CD4-positive, alpha-beta memory T cell (primary cell): ENCODE data around the gene AFMID. TPM values are rescaled to one million over a fixed set of nuclear protein-coding genes. Genes with fewer than 3 reads are reported as not detected.

ENCODE experiments used
- CTCF ChIA-PET: fragments of 350-600 bp; sonication (Branson Sonifier 250); formaldehyde crosslinking; loops from one replicate; lab custom pipeline; 2021; ENCODE audit warnings: inconsistent platforms; ENCODE audit not compliant: partially characterized antibody; lab: Charles Lee
- POLR2A ChIA-PET: fragments of 350-600 bp; sonication (Branson Sonifier 250); formaldehyde crosslinking; loops from one replicate; lab custom pipeline; 2021; ENCODE audit not compliant: partially characterized antibody; lab: Charles Lee
- DNase-seq, 5 donors: peaks; one replicate each; pipeline versions ENCODE4 v3.0.0 to v3.0.0-alpha.2; 2020 to 2022; ENCODE audit warnings: mixed read lengths in 1 of 5
- H3K27ac ChIP-seq: one replicate; pipeline ENCODE4 v1.7.0; 2013; ENCODE audit warnings: low read depth, low read length
- H3K27me3 ChIP-seq: 2 replicates; pipeline ENCODE4 v1.7.0; 2013; ENCODE audit warnings: mild to moderate bottlenecking, low read length, moderate library complexity; ENCODE audit not compliant: insufficient read depth
- H3K36me3 ChIP-seq: 2 replicates; pipeline ENCODE4 v1.7.0; 2013; ENCODE audit warnings: mild to moderate bottlenecking, low read length, moderate library complexity; ENCODE audit not compliant: insufficient read depth
- H3K4me1 ChIP-seq: 2 replicates; pipeline ENCODE4 v1.7.0; 2013; ENCODE audit warnings: mild to moderate bottlenecking, low read length, moderate library complexity; ENCODE audit not compliant: insufficient read depth
- H3K4me3 ChIP-seq, 2 donors: one replicate each; pipeline ENCODE4 v1.7.0; 2013; ENCODE audit warnings: low read length in 2 of 2, mild to moderate bottlenecking in 1 of 2
- H3K9me3 ChIP-seq, 2 donors: one replicate each; pipeline ENCODE4 v1.7.0; 2013; ENCODE audit warnings: low read length in 2 of 2, control low read depth in 1 of 2; ENCODE audit not compliant: control insufficient read depth in 1 of 2
- H3K27ac Mint-ChIP-seq, 7 donors: one replicate each; pipeline ENCODE4 v1.8.0; 2020 to 2021; ENCODE audit warnings: mixed read lengths in 7 of 7, mild to moderate bottlenecking in 6 of 7, inconsistent platforms in 3 of 7, moderate library complexity in 3 of 7
- H3K27me3 Mint-ChIP-seq, 2 donors: one replicate each; pipeline ENCODE4 v1.8.0; 2020 to 2021; ENCODE audit warnings: mixed read lengths in 2 of 2
- H3K36me3 Mint-ChIP-seq, 2 donors: one replicate each; pipeline ENCODE4 v1.8.0; 2020 to 2021; ENCODE audit warnings: mixed read lengths in 2 of 2, inconsistent platforms in 1 of 2, mild to moderate bottlenecking in 1 of 2
- H3K4me1 Mint-ChIP-seq, 4 donors: one replicate each; pipeline ENCODE4 v1.8.0; 2020 to 2021; ENCODE audit warnings: mixed read lengths in 4 of 4, mild to moderate bottlenecking in 1 of 4
- H3K4me3 Mint-ChIP-seq, 8 donors: one replicate each; pipeline ENCODE4 v1.8.0; 2020 to 2021; ENCODE audit warnings: mixed read lengths in 8 of 8, mild to moderate bottlenecking in 7 of 8, moderate library complexity in 6 of 8, inconsistent platforms in 3 of 8
- H3K9me3 Mint-ChIP-seq, 8 donors: one replicate each; pipeline ENCODE4 v1.8.0; 2020 to 2021; ENCODE audit warnings: mixed read lengths in 8 of 8, mild to moderate bottlenecking in 5 of 8, inconsistent platforms in 3 of 8, moderate library complexity in 1 of 8
- intact Hi-C: fragments of 100-400 bp; cut with micrococcal nuclease; formaldehyde crosslinking; loops from one replicate; pipeline ENCODE4 v1.15.1; 2023
- polyA plus RNA-seq, 2 donors: library from polyadenylated mRNA; unstranded; fragments of 300-500 nt; fragmentation: Illumina TruSeq; gene quantifications; one replicate each; pipeline ENCODE4 v1.2.3, GENCODE V29; 2021
- total RNA-seq, 2 experiments: library from RNA; stranded (reverse); gene quantifications; one replicate each; pipeline ENCODE4 v1.2.3, GENCODE V29; 2021

AFMID gene
- total and polyA plus RNA-seq, 4 experiments from 2014 or later: 2.2 to 3.8 (median 3.6) TPM; not detected in 1

DNA sequence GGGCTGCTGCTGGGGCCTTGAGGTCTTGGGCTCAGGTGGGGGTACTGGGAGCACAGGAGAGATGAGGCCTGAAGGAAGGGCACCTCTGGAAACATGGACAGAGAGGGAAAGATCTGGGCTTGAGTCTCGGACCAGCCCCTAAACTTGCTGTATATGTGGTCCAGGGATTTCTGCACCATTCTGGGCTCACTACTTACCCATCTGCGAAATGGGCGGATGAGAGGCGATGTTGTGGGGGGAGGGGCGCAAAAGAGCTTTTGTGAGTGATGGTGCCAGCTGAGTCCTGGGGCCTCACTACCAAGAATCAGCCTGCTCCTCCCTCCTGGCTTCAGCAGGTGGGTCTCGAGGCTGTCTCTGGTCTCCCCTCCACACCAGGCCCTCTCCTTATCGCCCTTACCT is 40.7 kb upstream of the AFMID start:
- Histone ChIP-seq H3K36me3 (peaks cover 13% of the 10 kb centered on the region), H3K27ac (no peak overlapping the region), H3K4me1 (peaks cover 43% of the 10 kb centered on the region), H3K4me3 (no peak overlapping the region), H3K27me3 (no peaks in the 10 kb centered on the region), H3K9me3 (no peaks in the 10 kb centered on the region)
- Mint-ChIP-seq H3K36me3 (peaks cover 4% of the 10 kb centered on the region in 2 donors), H3K9me3 (peaks cover 0 to 2% (median 0%) of the 10 kb centered on the region in 8 donors), H3K4me1 (peaks cover 7 to 39% (median 20%) of the 10 kb centered on the region in 4 donors), H3K4me3 (no peak overlapping the region), H3K27ac (peak overlapping the region in 1 of 7 donors; percentile 57), H3K27me3 (no peaks in the 10 kb centered on the region)
- POLR2A ChIA-PET: interaction anchor here (0.8 to 20.9 kb wide), 3 partner anchors 8 to 22 kb away, joined by 4 to 1172 read pairs (median 8); partner anchors contain the start of genes TMC6 and TMC8
- DNase-seq: no peak
- intact Hi-C loops: no loop called here
- CTCF ChIA-PET: no interaction called here

DNA sequence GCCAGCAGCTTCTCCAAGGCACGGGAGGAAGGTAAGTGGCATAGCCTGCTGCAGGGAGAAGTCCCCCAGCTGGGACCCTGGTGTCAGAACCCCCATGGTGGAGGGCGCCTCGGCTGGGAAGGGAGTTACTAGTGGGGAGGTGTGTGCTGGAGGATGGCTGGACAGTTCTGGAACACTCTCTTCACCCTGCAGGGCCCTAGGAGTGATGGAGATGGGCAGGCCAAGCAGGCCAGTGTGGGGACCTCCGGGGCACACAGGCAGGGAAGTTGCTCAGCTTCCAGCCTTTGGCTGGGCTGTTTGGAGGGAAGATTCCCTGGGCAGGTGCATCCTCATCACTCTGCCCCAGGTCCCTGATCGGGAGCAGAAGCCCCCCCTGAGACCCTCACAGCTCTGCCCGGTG is 40.3 kb upstream of the AFMID start:
- no peaks in the 10 kb centered on the region for H3K9me3 ChIP-seq
- peaks cover 39% of the 10 kb centered on the region for H3K4me1 ChIP-seq
- peaks cover 8% of the 10 kb centered on the region for H3K36me3 ChIP-seq
- ChIA-PET CTCF (no interaction called here), POLR2A (interaction anchor here (0.8 to 20.9 kb wide), 4 partner anchors 9 to 22 kb away, joined by 4 to 1172 read pairs (median 6); partner anchors contain the start of genes TMC6 and TMC8)
- Mint-ChIP-seq H3K27me3 (no peaks in the 10 kb centered on the region), H3K4me1 (peaks cover 7 to 35% (median 19%) of the 10 kb centered on the region in 4 donors), H3K9me3 (peaks cover 0 to 2% (median 0%) of the 10 kb centered on the region in 8 donors), H3K27ac (peak overlapping the region in 1 of 7 donors; percentile 53), H3K4me3 (no peak overlapping the region), H3K36me3 (peaks cover 3 to 4% of the 10 kb centered on the region in 2 donors)
- H3K4me3 ChIP-seq: no peak overlapping the region
- intact Hi-C loops: no loop called here
- no peak for DNase-seq
- H3K27me3 ChIP-seq: no peaks in the 10 kb centered on the region
- no peak overlapping the region for H3K27ac ChIP-seq

DNA sequence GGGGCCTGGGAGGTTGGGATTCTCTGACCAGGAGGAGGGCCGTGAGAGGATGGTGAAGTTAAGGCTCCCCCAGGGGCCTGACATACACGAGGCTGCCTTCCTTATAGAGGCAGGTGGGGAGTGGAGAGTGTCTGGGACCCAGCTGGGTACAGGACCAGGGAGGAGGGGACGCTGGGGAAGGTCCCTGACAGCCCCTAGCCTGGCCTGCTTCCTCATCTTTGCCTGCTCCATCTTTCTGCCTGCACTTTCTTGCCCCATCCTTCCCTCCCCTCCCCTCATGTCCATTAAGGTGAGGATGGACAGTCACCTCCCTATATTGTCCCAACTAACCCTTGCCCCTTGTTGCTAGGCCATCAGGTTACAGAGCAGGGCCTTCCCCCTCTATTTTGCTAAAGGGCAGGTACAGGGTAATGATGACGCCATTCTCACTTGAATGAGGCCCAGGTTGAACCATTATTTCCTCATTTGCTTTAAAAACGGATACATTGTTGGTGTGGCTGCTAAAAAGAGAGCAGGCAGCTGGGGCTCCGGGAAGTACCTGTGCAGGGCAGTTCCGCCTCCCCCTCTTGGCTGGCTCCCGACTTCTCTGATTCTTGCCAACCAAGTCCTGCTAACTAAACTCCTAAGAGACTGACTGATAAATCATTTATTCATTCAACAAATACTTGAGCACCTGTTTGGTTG is 39.7 kb upstream of the AFMID start:
- no peak for DNase-seq
- Mint-ChIP-seq H3K4me1 (peaks cover 5 to 30% (median 18%) of the 10 kb centered on the region in 4 donors), H3K9me3 (peaks cover 0 to 2% (median 0%) of the 10 kb centered on the region in 8 donors), H3K27me3 (no peaks in the 10 kb centered on the region), H3K27ac (peak overlapping the region; percentile 12 to 81 (median 53)), H3K4me3 (peak overlapping the region in 1 of 8 donors; percentile 15), H3K36me3 (peaks cover 2 to 3% of the 10 kb centered on the region in 2 donors)
- H3K27ac ChIP-seq: no peak overlapping the region
- H3K4me3 ChIP-seq: no peak overlapping the region
- peaks cover 3% of the 10 kb centered on the region for H3K36me3 ChIP-seq
- POLR2A ChIA-PET: interaction anchor here (0.8 to 2.0 kb wide), 3 partner anchors 9 to 14 kb away, joined by 4 to 8 read pairs (median 4); no protein-coding TSS in a partner anchor
- no peaks in the 10 kb centered on the region for H3K9me3 ChIP-seq
- CTCF ChIA-PET: no interaction called here
- H3K4me1 ChIP-seq: peaks cover 33% of the 10 kb centered on the region
- intact Hi-C loops: no loop called here
- H3K27me3 ChIP-seq: no peaks in the 10 kb centered on the region

DNA sequence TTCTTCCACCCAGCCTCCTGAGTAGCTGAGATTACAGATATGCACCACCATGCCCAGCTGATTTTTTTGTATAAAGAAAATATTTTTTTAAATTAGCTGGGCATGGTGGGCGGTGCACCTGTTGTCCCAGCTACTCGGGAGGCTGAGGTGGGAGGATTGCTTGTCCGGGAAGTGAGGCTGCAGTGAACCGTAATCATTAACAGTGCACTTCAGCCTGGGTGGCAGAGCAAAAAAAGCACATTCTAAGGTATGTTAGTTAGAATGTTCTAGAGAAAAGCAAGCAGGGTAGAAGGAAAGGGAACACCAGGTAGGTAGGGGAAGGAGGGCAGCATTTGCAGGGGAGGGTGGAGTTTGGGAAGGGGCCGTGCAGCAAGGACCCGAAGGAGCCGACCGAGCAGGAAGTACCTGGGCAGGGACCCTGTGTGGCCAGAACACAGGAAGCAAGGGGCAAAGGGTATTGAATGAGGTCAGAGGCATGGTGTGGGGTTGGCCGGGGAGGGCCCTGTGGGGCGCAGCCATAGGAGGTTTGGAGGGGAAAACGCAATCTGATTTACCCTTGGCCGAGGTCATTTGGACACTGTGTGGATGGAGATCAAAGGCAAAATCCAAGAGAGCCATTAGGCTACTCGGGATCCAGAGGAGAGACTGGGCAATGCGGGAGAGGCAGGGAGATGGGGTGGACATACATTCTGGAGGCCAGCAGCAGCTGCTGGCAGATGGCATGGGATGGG is 38.7 kb upstream of the AFMID start:
- Mint-ChIP-seq H3K27ac (peak overlapping the region in 3 of 7 donors; percentile 23 to 84 (median 57)), H3K4me3 (no peak overlapping the region), H3K27me3 (no peaks in the 10 kb centered on the region), H3K9me3 (peaks cover 0 to 2% (median 0%) of the 10 kb centered on the region in 8 donors), H3K36me3 (no peaks in the 10 kb centered on the region), H3K4me1 (peaks cover 2 to 20% (median 13%) of the 10 kb centered on the region in 4 donors)
- Histone ChIP-seq H3K36me3 (no peaks in the 10 kb centered on the region), H3K27me3 (no peaks in the 10 kb centered on the region), H3K9me3 (no peaks in the 10 kb centered on the region), H3K4me1 (peaks cover 26% of the 10 kb centered on the region), H3K4me3 (no peak overlapping the region), H3K27ac (no peak overlapping the region)
- ChIA-PET CTCF (no interaction called here), POLR2A (interaction anchor here (1.1 to 1.8 kb wide), 2 partner anchors 15 to 40 kb away, joined by 4 read pairs; no protein-coding TSS in a partner anchor)
- intact Hi-C loops: no loop called here
- no peak for DNase-seq

DNA sequence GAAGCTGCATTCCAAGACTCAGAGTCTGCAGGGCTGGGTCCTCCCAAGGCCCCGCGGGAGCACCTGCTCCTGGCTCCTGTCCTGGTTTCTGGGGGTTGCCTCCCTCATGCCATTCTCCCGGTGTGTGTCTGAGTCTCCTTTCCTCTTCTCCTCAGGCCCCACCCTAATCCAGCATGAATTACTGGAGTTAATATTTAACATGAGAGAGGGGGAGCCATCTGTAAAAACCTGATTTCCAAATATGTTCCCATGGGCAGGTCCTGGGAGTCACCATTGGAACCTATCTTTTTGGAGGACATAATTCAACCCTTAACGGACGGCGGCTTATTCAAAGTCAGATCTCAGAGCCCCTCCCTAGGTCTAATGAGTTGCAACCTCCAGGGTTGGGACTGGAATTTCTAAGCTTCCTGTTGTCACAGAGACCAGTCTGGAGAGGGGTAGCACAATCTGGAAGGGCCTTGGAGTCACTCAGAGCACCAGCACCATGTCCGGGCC is 35.6 kb upstream of the AFMID start:
- Mint-ChIP-seq H3K27ac (no peak overlapping the region), H3K27me3 (no peaks in the 10 kb centered on the region), H3K4me1 (peaks cover 4 to 15% (median 10%) of the 10 kb centered on the region in 4 donors), H3K4me3 (no peak overlapping the region), H3K36me3 (no peaks in the 10 kb centered on the region), H3K9me3 (peaks cover 0 to 2% (median 0%) of the 10 kb centered on the region in 8 donors)
- no peaks in the 10 kb centered on the region for H3K36me3 ChIP-seq
- POLR2A ChIA-PET: interaction anchor here (0.7 to 2.0 kb wide), 6 partner anchors 8 to 38 kb away, joined by 3 to 7 read pairs (median 4); no protein-coding TSS in a partner anchor
- H3K4me3 ChIP-seq: no peak overlapping the region
- H3K9me3 ChIP-seq: no peaks in the 10 kb centered on the region
- H3K27me3 ChIP-seq: no peaks in the 10 kb centered on the region
- DNase-seq: no peak
- intact Hi-C loops: no loop called here
- H3K27ac ChIP-seq: no peak overlapping the region
- CTCF ChIA-PET: interaction anchor here (1.0 kb wide), 1 partner anchor 25 kb away, joined by 3 read pairs; no protein-coding TSS in a partner anchor
- H3K4me1 ChIP-seq: peaks cover 13% of the 10 kb centered on the region

DNA sequence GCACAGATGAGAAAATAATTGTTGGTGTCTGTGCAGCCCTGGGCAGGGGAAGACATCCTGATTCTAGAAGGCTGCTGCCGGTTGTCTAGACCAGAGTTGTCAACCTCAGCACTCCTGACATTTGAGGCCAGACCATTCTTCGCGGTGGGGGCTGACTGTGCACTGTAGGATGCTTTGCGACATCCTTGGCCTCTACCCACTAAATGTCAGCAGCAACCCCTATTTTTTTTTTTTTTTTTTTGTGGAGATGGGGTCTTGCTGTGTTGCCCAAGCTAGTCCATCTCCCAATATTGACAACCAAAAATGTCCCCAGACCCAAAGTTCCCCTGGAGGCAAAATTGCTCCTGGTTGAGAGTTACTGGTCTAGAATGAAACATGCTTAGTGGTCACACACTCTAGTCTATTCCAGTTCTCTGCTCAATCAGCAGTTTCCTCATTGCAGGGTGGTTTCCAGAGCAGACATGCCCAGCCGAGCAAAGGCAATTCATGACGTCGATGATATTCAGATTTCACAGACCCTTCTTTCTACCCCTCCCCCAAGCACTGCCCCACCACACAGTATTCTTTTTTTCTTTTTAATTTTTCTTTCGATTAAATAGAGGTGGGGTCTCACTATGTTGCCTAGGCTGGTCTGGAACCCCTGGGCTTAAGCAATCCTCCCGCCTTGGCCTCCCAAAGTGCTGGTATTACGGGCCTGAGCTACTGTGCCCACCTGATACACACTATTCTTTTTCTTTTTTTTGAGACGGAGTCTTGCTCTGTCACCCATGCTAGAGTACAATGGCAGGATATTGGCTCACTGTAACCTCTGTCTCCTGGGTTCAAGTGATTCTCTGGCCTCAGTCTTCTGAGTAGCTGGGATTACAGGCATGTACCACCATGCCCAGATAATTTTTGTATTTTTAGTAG is 32.0 kb upstream of the AFMID start:
- no peak overlapping the region for H3K4me3 ChIP-seq
- no peaks in the 10 kb centered on the region for H3K27me3 ChIP-seq
- no peaks in the 10 kb centered on the region for H3K9me3 ChIP-seq
- H3K27ac ChIP-seq: no peak overlapping the region
- H3K4me3 Mint-ChIP-seq: no peak overlapping the region
- CTCF ChIA-PET: interaction anchor here (1.0 kb wide), 1 partner anchor 21 kb away, joined by 3 read pairs; no protein-coding TSS in a partner anchor
- peak overlapping the region in 3 of 7 donors; percentile 13 to 50 (median 42) for H3K27ac Mint-ChIP-seq
- no peaks in the 10 kb centered on the region for H3K4me1 ChIP-seq
- H3K4me1 Mint-ChIP-seq: peaks cover 5 to 8% (median 7%) of the 10 kb centered on the region in 4 donors
- no peaks in the 10 kb centered on the region for H3K27me3 Mint-ChIP-seq
- no peak for DNase-seq
- H3K36me3 ChIP-seq: no peaks in the 10 kb centered on the region
- H3K36me3 Mint-ChIP-seq: no peaks in the 10 kb centered on the region
- intact Hi-C loops: no loop called here
- POLR2A ChIA-PET: no interaction called here
- no peaks in the 10 kb centered on the region for H3K9me3 Mint-ChIP-seq
